AG04449 (cell line): ENCODE results near the gene AADACL2.

Experiments used
- CTCF ChIA-PET: fragments of 350-600 bp; formaldehyde crosslinking; extraction: SDS; loops from one replicate; lab custom pipeline; 2021; ENCODE audit warnings: antibody characterized with exemption; lab: Yijun Ruan, JAX
- POLR2A ChIA-PET: fragments of 400-600, 350-600 bp; formaldehyde crosslinking; extraction: SDS; loops from one replicate; lab custom pipeline; 2020; ENCODE audit warnings: antibody characterized with exemption, inconsistent platforms; lab: Yijun Ruan, JAX
- DNase-seq: peaks from one replicate; pipeline ENCODE4 v3.0.0-alpha.2; 2010; ENCODE audit warnings: low read depth, low spot score
- H3K4me3 ChIP-seq: 2 replicates; pipeline ENCODE4 v1.5.1; 2011; ENCODE audit warnings: low read depth, mild to moderate bottlenecking, control low read depth, low read length
- CTCF ChIP-seq: IDR thresholded peaks from one replicate; pipeline ENCODE4 v1.5.1; 2011; ENCODE audit warnings: mild to moderate bottlenecking, moderate library complexity, low read length, control low read depth, inconsistent platforms; ENCODE audit not compliant: insufficient read depth; ENCODE audit errors: missing control alignments

Gene AADACL2

GRCh38 chr3:151792411-151792810 lies 58.7 kb downstream of the AADACL2 start:
- ChIA-PET CTCF (no interaction called here), POLR2A (no interaction called here)
- H3K4me3 ChIP-seq: no peak overlapping the region
- no peak for DNase-seq
- TF ChIP-seq CTCF: no peak

- TF ChIP-seq CTCF: no peak
- POLR2A ChIA-PET: no interaction called here
- no peak for DNase-seq
- no peak overlapping the region for H3K4me3 ChIP-seq
- CTCF ChIA-PET: interaction anchor here (1.0 to 2.6 kb wide), 4 partner anchors 9 to 325 kb away, joined by 3 to 7 read pairs (median 3); no protein-coding TSS in a partner anchor
Measured at GRCh38 chr3:151793636-151794035, 59.9 kb downstream of the AADACL2 start.

- ChIA-PET POLR2A (no interaction called here), CTCF (interaction anchor here (1.0 to 2.6 kb wide), 3 partner anchors 16 to 326 kb away, joined by 3 to 7 read pairs (median 3); no protein-coding TSS in a partner anchor)
- no peak overlapping the region for H3K4me3 ChIP-seq
- no peak for DNase-seq
- TF ChIP-seq CTCF: no peak
Measured at GRCh38 chr3:151794080-151794479, 60.4 kb downstream of the AADACL2 start.

GRCh38 chr3:151795276-151795675 lies 61.5 kb downstream of the AADACL2 start:
- ChIA-PET POLR2A (no interaction called here), CTCF (interaction anchor here (2.6 kb wide), 1 partner anchor 46 kb away, joined by 7 read pairs; no protein-coding TSS in a partner anchor)
- no peak overlapping the region for H3K4me3 ChIP-seq
- no peak for TF ChIP-seq CTCF
- DNase-seq: peak; percentile 50

GRCh38 chr3:151796105-151796680 lies 62.5 kb downstream of the AADACL2 start:
- no peak overlapping the region for H3K4me3 ChIP-seq
- POLR2A ChIA-PET: no interaction called here
- DNase-seq: no peak
- no peak for TF ChIP-seq CTCF
- CTCF ChIA-PET: interaction anchor here (2.6 kb wide), 1 partner anchor 45 kb away, joined by 7 read pairs; no protein-coding TSS in a partner anchor

- ChIA-PET CTCF (no interaction called here), POLR2A (no interaction called here)
- TF ChIP-seq CTCF: no peak
- H3K4me3 ChIP-seq: no peak overlapping the region
- no peak for DNase-seq
Measured at GRCh38 chr3:151798466-151798865, 64.7 kb downstream of the AADACL2 start.
